Testis (tissue), 2 donors: ENCODE data around the gene GYPC.

Experiments
- CTCF ChIP-seq, 3 experiments: fragments of 450-650 bp in 2 of 3; fragments of 200-600 bp in 1 of 3; sonication (generic) in 1 of 3; IDR thresholded peaks; one replicate each; pipeline ENCODE4 v1.5.1; 2016 to 2019; ENCODE audit warnings: antibody characterized with exemption in 3 of 3, mild to moderate bottlenecking in 2 of 3, moderate library complexity in 1 of 3
- POLR2A ChIP-seq: fragments of 450-650 bp; IDR thresholded peaks from one replicate; pipeline ENCODE4 v1.6.1; 2017; ENCODE audit warnings: antibody characterized with exemption, mild to moderate bottlenecking, moderate library complexity

DNA sequence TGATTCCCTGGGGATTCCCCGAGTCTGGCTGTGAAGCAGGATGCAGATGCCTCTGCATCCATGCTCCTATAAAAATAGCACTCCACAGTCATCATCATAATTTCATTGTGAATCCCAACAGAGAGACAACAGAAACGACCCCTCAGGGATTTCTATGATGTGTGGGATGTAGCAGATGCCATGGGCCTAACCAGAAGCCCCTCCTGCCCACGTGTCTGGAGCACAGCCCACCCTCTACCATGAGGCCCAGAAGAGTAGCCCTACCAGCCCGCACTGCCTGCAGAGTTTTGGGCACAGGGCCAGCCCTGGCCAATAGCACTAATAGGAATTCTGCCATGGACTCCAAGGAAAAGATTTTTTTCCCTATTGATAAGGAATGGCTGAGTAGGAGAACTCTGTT, 66.6 kb downstream of the GYPC start:
- TF ChIP-seq CTCF (IDR thresholded peaks at IDR 0.05) (no peak), POLR2A (no peak)
